Activated naive CD4-positive, alpha-beta T cell treated with anti-CD3 and anti-CD28 coated beads, Interleukin-2, amount 50 U/mL, for 24 hours (primary cell): ENCODE measurements around the gene CTLA4.

Experiments
- H3K27ac Mint-ChIP-seq: one replicate; pipeline ENCODE4 v1.8.0; 2021; ENCODE audit warnings: mild to moderate bottlenecking, mixed read lengths
- H3K27me3 Mint-ChIP-seq: one replicate; pipeline ENCODE4 v1.8.0; 2021; ENCODE audit warnings: mixed read lengths
- H3K36me3 Mint-ChIP-seq: one replicate; pipeline ENCODE4 v1.8.0; 2021; ENCODE audit warnings: mixed read lengths
- H3K4me1 Mint-ChIP-seq: one replicate; pipeline ENCODE4 v1.8.0; 2021; ENCODE audit warnings: mixed read lengths
- H3K4me3 Mint-ChIP-seq: one replicate; pipeline ENCODE4 v1.8.0; 2021; ENCODE audit warnings: mild to moderate bottlenecking, mixed read lengths
- H3K9me3 Mint-ChIP-seq: one replicate; pipeline ENCODE4 v1.8.0; 2021; ENCODE audit warnings: mixed read lengths

The CTLA4 gene

GRCh38 chr2:203893840-203894239 is 26.3 kb downstream of the CTLA4 start:
- H3K27me3 Mint-ChIP-seq, result no peaks in the 10 kb centered on the region
- H3K4me1 Mint-ChIP-seq, result peaks cover 49% of the 10 kb centered on the region
- H3K27ac Mint-ChIP-seq, result peak overlapping the region; percentile 24
- peaks cover 3% of the 10 kb centered on the region for H3K36me3 Mint-ChIP-seq
- H3K4me3 Mint-ChIP-seq, result no peak overlapping the region
- H3K9me3 Mint-ChIP-seq, result no peaks in the 10 kb centered on the region

DNA sequence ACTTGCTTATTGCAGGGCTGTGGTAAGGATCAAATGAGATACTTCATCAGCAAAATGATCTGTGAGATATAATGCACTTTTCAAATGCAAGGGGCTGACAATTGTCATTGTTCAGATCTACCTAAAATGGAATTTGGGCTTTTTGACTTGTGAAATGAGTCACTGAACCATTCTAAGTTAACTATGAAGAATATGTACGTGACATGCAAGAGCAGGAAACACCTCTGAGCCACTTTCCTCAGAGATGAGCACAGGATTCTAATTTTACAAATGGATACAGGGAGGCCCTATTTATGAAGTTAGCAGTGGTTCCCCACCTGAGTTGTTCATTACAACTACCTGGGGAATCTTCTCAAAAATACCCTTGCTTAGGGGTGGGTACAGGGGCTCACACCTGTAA is 26.7 kb downstream of the CTLA4 start:
- Mint-ChIP-seq H3K27me3 (no peaks in the 10 kb centered on the region), H3K4me1 (peaks cover 49% of the 10 kb centered on the region), H3K36me3 (peaks cover 3% of the 10 kb centered on the region), H3K27ac (peak overlapping the region; percentile 24), H3K4me3 (no peak overlapping the region), H3K9me3 (no peaks in the 10 kb centered on the region)

DNA sequence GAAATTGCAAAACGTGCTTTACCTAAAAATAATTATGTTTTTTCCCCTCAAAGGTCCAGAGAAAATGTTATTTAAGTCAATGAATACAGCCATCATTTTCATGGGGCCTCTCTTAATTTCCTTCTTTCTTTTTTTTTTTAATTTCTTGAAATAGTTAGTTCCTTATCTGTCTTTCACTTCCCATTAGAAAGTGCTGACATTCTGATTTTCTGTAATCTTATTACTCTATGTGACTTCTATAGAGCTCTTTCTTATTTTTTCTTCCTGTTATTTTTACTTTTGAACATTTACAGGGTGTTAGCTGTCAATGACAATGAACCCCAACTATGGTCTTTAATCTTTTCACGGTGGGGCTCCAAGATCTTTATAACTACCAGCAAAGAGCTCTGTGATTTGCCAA is 30.0 kb downstream of the CTLA4 start:
- peaks cover 14% of the 10 kb centered on the region for H3K36me3 Mint-ChIP-seq
- H3K27ac Mint-ChIP-seq, result no peak overlapping the region
- H3K4me3 Mint-ChIP-seq, result no peak overlapping the region
- H3K27me3 Mint-ChIP-seq, result no peaks in the 10 kb centered on the region
- H3K4me1 Mint-ChIP-seq, result peaks cover 22% of the 10 kb centered on the region
- peaks cover 10% of the 10 kb centered on the region for H3K9me3 Mint-ChIP-seq

DNA sequence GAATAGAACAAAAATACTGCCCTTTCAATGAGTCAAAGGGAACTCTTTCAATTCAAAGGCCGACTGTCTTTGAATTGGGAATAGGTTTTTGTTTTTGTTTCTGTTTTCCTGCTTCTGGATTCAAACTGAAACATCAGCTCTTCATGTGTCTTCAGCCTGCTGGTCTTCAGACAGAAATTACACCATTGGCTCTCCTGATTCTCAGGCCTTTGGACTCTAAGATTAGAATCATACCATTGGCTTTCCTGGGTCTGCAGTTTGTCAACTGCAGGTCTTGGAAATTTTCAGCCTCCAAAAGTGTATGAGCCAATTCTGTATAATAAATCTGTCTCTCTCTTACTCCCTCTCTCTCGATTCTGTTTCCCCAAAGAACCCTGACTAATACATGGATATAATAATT is 31.1 kb downstream of the CTLA4 start:
- peaks cover 17% of the 10 kb centered on the region for H3K4me1 Mint-ChIP-seq
- H3K36me3 Mint-ChIP-seq, result peaks cover 14% of the 10 kb centered on the region
- H3K27me3 Mint-ChIP-seq, result no peaks in the 10 kb centered on the region
- peaks cover 10% of the 10 kb centered on the region for H3K9me3 Mint-ChIP-seq
- H3K27ac Mint-ChIP-seq, result no peak overlapping the region
- no peak overlapping the region for H3K4me3 Mint-ChIP-seq

DNA sequence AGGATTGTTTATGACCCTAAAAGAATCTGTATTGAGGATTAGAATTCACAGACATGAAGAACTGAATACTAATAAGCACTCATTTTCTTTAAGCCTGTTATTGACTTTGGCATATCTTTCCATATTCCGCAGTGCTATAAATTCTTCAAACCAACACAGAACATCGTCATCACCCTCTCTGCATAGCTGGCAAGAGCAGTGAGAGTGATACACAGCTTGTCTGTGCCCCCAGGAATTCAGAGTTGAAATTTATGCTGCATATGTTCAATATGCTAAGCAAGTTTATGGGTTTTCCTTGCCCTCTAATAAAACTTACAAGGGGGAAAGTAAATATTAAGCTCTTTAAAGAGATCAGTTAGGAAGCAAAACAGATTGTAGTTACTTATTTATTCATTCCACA is 32.7 kb downstream of the CTLA4 start:
- Mint-ChIP-seq H3K4me1 (peaks cover 8% of the 10 kb centered on the region), H3K27me3 (no peaks in the 10 kb centered on the region), H3K36me3 (peaks cover 14% of the 10 kb centered on the region), H3K27ac (no peak overlapping the region), H3K4me3 (no peak overlapping the region), H3K9me3 (peaks cover 10% of the 10 kb centered on the region)

DNA sequence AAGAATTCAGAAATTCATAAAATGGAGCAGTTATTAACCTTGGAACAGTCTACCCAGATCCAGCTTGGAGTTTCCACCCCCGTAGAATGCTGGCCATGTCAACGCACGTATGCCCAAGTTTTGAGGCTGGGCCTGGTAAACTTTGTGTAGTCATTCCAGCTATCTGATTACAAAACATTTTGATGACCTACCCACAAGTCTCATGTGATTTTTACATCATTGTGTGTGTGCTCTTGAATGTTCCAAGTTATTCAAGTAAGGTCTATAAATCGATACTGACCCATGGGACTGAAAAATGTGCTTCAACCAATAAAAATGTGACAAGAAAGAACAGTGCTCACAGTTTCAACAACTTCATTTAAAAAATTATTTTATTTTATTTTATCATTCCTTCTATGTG is 36.5 kb downstream of the CTLA4 start:
- Mint-ChIP-seq H3K9me3 (peaks cover 10% of the 10 kb centered on the region), H3K27me3 (no peaks in the 10 kb centered on the region), H3K36me3 (peaks cover 14% of the 10 kb centered on the region), H3K27ac (no peak overlapping the region), H3K4me3 (no peak overlapping the region), H3K4me1 (peaks cover 3% of the 10 kb centered on the region)

DNA sequence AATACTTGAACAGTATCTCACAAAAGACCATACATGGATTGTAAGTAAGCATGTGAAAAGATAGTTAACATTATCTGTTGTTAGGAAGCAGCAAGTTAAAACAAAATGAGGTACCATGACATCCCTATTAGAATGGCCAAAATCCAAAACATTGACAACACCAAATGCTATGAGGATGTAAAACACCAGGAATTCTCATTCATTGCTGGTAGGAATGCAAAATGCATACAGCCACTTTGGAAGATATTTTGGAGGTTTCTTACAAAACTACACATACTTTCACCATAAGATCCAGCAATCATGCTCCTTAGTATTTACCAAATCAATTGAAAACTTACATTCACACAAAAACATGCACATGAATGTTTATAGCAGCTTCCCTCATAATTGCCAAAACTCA is 38.1 kb downstream of the CTLA4 start:
- H3K27me3 Mint-ChIP-seq, result no peaks in the 10 kb centered on the region
- H3K4me1 Mint-ChIP-seq, result peaks cover 10% of the 10 kb centered on the region
- H3K36me3 Mint-ChIP-seq, result peaks cover 13% of the 10 kb centered on the region
- no peak overlapping the region for H3K27ac Mint-ChIP-seq
- peaks cover 10% of the 10 kb centered on the region for H3K9me3 Mint-ChIP-seq
- H3K4me3 Mint-ChIP-seq, result no peak overlapping the region

DNA sequence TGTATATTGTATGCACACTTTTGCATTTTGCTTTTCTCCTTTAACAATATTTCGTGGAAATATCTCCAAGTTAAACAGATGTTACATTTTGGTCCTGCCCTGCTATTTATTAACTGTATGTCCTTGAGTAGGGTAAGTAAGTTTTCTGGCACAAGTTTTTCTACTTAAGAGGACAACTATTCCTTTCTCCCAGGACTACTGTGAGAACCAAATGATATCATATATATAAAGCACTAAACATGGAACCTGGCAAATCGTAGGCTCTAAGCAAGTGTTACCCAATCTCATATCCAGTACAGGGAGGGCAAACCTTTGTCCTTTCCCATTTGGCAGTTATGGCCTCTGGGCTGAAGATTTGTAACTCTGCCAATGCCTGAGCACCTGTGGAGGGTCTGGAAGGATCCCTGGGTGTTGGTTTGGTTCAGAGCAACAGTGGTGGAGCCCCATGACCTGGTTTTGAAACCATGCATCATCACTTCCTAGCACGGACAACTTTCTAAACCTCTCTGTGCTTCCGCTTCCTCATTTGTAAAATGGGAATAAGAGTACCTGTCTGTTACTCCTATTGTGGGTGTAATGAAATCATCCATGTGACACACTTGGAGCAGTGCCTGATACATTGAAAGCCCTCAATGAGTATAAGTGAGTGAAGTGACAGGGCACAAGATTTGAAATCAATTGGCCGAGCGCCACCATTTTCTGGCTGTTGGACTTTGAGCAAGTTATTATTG is 40.7 kb downstream of the CTLA4 start:
- H3K4me3 Mint-ChIP-seq, result no peak overlapping the region
- no peak overlapping the region for H3K27ac Mint-ChIP-seq
- no peaks in the 10 kb centered on the region for H3K36me3 Mint-ChIP-seq
- H3K4me1 Mint-ChIP-seq, result peaks cover 10% of the 10 kb centered on the region
- no peaks in the 10 kb centered on the region for H3K9me3 Mint-ChIP-seq
- H3K27me3 Mint-ChIP-seq, result no peaks in the 10 kb centered on the region

DNA sequence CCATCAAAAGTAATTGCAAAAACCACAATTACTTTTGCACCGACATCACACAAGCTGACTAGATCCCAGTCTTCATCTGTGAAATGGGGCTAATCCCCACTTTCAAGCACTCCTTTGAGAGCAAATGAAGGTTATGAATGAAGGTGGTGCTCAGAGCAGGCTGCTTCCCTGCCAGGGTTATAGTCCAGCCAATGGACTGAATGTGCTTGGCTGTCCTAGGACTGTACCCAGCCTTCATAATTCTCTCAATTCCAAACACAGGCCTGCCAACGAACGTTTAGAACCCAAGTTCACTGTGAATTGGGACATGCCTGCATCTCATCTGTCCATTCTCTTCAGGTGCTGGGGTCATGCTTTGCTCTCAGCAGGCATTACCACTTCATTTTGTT is 41.2 kb downstream of the CTLA4 start:
- Mint-ChIP-seq H3K4me3 (no peak overlapping the region), H3K27ac (no peak overlapping the region), H3K4me1 (peaks cover 10% of the 10 kb centered on the region), H3K9me3 (no peaks in the 10 kb centered on the region), H3K36me3 (no peaks in the 10 kb centered on the region), H3K27me3 (no peaks in the 10 kb centered on the region)

- H3K27ac Mint-ChIP-seq, result peak overlapping the region; percentile 81
- no peak overlapping the region for H3K4me3 Mint-ChIP-seq
- no peaks in the 10 kb centered on the region for H3K36me3 Mint-ChIP-seq
- H3K9me3 Mint-ChIP-seq, result no peaks in the 10 kb centered on the region
- H3K4me1 Mint-ChIP-seq, result peaks cover 10% of the 10 kb centered on the region
- H3K27me3 Mint-ChIP-seq, result no peaks in the 10 kb centered on the region
Measured at GRCh38 chr2:203909261-203909967, 41.8 kb downstream of the CTLA4 start.

GRCh38 chr2:203909974-203910373 is 42.4 kb downstream of the CTLA4 start:
- no peaks in the 10 kb centered on the region for H3K36me3 Mint-ChIP-seq
- no peak overlapping the region for H3K4me3 Mint-ChIP-seq
- peaks cover 14% of the 10 kb centered on the region for H3K4me1 Mint-ChIP-seq
- no peak overlapping the region for H3K27ac Mint-ChIP-seq
- H3K9me3 Mint-ChIP-seq, result no peaks in the 10 kb centered on the region
- no peaks in the 10 kb centered on the region for H3K27me3 Mint-ChIP-seq

DNA sequence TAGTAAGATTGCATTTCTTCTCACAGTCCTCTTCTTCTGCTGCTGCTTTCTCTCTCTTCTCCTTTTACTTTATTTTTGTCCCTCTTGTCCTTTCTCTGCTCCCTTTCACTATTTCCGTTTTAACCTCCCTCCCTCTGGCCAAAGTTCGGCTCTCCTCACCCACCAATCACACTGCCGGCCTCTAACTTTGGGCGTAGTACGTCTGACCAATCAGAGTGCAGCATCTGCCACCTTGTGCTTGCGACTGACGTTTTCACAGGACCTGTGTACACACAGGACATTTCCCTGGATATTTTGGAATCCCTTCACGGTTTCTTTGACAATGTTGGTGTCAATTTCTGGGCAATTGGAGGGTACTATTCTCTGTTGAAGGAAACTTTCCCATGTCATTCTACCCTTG is 46.4 kb downstream of the CTLA4 start:
- peaks cover 31% of the 10 kb centered on the region for H3K4me1 Mint-ChIP-seq
- H3K27ac Mint-ChIP-seq, result no peak overlapping the region

DNA sequence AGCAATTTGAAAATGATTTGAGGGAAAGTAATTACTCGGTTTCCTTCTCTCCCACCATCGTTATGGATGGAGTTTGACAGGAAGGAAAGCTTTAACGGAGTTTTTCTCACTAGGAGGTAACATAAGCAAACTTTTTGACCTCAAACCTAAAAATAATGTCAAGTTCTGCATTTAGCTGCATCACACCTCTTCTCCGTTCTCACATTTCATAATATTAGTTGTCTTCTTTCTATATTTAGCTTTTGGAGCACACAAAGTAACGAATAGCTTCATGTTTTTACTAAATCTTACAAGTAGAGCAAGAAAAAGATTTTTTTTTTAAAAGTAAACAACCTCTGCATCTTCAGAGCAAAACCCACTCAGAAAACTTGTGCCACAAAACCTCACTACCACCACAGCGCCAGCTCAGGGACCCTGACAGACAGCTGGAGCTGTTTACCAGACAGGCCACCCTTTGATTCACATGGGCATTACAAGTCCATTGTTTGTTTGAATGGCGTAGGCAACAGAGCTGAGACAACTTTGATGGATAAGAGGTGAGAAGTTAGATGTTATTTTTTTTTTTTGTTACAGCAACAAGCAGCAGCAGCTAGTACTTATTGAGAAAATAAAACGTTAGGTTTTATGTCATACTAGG is 47.1 kb downstream of the CTLA4 start:
- Mint-ChIP-seq H3K27me3 (no peaks in the 10 kb centered on the region), H3K4me1 (peaks cover 24% of the 10 kb centered on the region), H3K4me3 (no peak overlapping the region), H3K36me3 (no peaks in the 10 kb centered on the region), H3K27ac (no peak overlapping the region), H3K9me3 (no peaks in the 10 kb centered on the region)

More for the DNA sequence above, 46.4 kb downstream of the CTLA4 start:
- no peaks in the 10 kb centered on the region for H3K36me3 Mint-ChIP-seq
- no peak overlapping the region for H3K4me3 Mint-ChIP-seq
- H3K27me3 Mint-ChIP-seq, result no peaks in the 10 kb centered on the region
- no peaks in the 10 kb centered on the region for H3K9me3 Mint-ChIP-seq

DNA sequence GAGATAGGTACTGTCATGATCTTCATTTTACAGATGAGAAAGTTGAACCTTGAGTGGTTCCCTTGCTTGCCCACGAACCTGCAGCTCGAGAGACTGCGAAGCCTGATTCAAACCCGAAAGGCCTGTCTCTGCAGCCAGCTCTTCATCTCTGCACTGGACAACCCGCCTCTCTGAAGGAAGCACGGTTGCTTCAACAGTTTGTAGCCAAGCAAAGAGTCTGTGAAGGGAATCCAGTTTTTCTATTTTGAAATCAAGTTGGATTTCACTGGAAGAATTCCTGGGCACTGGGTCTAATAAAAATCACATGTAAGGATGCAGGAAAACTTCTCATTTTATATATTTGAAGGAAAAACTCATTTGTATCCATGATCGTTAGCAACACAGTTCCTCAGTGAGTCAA is 47.7 kb downstream of the CTLA4 start:
- Mint-ChIP-seq H3K27ac (no peak overlapping the region), H3K4me3 (no peak overlapping the region), H3K9me3 (no peaks in the 10 kb centered on the region), H3K36me3 (no peaks in the 10 kb centered on the region), H3K27me3 (no peaks in the 10 kb centered on the region), H3K4me1 (peaks cover 24% of the 10 kb centered on the region)

DNA sequence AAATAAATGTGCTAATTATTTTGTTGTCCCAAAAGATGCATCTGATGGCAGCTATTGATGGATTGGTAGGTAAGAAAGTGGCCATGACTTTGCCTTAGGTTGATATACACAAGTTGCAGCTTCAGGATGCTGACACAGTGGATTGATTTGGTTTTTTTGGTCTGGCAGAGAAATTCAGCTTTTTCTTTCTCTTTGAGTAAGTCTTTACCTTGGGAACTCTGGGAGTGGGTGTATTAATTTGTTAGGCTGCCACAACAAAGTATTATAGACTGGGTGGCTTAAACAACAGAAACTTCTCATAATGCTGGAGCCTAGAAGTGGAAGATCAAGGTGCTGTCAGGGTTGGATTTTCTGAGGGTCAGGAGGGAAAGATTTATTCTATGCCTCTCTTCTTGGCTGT is 49.2 kb downstream of the CTLA4 start:
- H3K4me1 Mint-ChIP-seq, result peaks cover 24% of the 10 kb centered on the region
- no peak overlapping the region for H3K27ac Mint-ChIP-seq
- no peaks in the 10 kb centered on the region for H3K27me3 Mint-ChIP-seq
- H3K36me3 Mint-ChIP-seq, result no peaks in the 10 kb centered on the region
- no peaks in the 10 kb centered on the region for H3K9me3 Mint-ChIP-seq
- no peak overlapping the region for H3K4me3 Mint-ChIP-seq

- no peaks in the 10 kb centered on the region for H3K36me3 Mint-ChIP-seq
- no peaks in the 10 kb centered on the region for H3K9me3 Mint-ChIP-seq
- no peak overlapping the region for H3K27ac Mint-ChIP-seq
- H3K4me3 Mint-ChIP-seq, result no peak overlapping the region
- H3K4me1 Mint-ChIP-seq, result peaks cover 24% of the 10 kb centered on the region
- no peaks in the 10 kb centered on the region for H3K27me3 Mint-ChIP-seq
Measured at GRCh38 chr2:203918264-203918663, 50.7 kb downstream of the CTLA4 start.
